Stimulated activated naive CD4-positive, alpha-beta T cell (primary cell): ENCODE measurements around the gene C4orf33.

ENCODE experiments used
- DNase-seq, 6 experiments: peaks; one replicate each; lab custom pipeline; 2025; lab: John Stamatoyannopoulos, UW

Gene C4orf33

DNA sequence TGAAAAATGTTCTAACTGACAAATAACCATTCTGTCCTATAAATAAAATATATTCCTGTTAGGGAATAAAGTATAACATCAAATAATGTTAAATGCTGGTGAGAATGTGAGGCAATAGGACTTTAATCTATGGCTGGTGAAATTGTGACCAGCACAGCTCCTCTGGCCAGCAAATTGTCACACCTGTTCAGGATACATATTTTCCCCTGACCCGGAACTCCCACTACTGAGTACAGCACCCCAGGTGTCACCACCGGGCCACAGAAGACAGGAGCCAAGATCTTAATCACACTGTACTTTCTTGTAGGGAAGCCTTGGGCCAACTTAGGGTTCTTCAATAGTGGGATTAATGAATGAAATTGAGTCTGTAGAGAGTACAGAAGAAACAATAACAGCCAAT is 33.2 kb downstream of the C4orf33 start:
- no peak for DNase-seq

DNA sequence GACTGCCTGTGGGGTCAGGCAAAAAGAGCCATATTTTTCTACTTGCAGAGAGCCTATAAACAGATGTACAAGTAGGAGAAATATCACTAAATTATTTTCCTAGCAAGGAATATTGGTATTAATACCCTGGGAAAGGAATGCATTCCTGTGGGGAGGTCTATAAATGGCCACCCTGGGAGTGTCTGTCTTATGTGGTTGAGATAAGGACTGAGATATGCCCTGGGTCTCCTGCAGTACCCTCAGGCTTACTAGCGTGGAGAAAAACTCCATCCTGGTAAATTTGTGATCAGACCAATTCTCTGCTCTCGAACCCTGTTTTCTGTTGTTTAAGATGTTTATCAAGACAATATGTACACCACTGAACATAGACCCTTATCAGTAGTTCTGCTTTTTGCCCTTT is 35.4 kb downstream of the C4orf33 start:
- no peak for DNase-seq

DNA sequence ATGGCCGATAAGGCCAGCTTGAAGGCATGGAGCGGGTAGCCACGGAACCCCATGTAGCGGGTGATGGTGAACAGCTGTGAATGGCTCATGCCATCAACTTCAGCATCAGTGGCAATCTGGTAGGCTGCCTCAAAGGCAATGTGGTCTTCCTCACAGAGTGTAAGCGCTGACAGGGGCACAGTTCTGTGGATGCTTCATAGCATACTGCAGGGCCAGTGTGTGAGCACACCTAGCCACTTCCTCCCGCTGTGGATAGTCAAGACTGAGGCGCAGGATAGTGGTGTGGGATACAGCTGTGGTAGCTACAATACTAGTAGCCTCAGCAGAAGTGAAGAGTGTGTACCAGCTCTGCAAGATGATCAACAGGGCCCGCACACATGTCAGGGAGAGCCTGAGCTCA is 40.5 kb downstream of the C4orf33 start:
- DNase-seq = no peak

DNA sequence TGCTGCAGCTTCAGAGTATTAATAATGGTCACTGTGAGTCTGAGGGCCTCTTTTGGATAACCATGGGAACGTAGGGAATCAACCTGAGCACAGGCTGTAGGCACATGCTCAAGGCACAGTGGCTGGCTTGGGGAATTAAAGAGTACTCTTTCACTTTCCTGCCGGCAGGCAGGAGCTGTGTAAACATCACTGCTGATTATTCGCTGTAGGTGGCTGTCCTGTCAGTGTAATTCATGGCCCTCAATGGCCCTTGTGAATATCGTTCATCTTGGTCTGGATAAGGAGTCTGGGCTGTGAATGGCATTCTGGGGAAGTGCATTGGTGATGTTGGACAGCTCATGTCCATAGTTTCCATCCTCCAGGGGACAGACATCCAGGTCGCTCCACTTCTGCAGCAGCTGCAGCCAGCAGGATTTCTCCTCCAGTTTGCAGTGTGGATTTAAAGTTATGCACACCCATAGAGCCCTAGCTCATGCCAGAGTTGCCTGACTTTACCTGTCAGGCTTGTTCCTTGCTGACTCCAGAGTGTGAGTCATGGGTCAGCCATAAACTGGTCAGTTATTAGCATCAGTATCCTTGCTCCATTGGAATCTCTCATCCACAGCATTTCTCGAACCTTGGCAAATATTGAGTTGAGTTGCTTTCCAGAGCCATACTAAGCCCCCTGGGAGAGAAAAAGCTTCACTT is 43.0 kb downstream of the C4orf33 start:
- no peak for DNase-seq

DNA sequence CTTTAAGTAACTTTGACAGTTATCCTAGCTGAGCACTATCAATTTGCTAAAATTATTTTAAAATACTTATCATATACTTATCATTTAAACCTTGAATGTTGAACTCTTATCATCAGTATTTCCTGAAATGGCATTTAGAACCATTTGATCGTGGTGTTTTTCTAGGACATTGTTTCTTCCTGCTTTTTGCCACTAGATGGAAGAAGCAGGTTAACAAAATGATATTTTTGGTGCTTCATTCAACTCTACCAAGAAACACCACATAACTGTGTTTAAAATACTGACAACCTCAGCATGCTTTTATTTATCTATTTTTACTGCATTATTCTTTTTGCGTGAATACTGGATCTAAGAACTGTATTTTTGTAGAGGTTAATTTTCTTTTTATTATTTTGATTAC is 44.6 kb downstream of the C4orf33 start:
- no peak for DNase-seq

DNA sequence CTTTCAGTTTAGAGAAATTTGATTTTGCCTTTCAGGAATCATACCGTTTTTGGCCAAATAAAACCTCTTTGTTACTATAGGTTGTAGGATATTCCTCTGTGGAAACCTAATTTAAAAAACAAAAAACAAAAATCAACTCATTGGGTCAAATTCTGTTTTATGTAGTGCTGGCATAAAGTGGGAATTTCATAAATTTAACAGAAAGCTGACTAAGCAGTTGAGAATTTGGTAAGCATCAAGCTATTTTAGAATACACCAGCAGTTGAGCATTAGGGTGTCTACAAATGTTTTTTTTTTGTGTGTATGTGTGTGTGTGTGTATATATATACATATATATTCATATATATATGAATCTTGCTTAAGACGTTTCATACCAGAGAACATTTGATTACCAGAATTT is 47.4 kb downstream of the C4orf33 start:
- no peak for DNase-seq

DNA sequence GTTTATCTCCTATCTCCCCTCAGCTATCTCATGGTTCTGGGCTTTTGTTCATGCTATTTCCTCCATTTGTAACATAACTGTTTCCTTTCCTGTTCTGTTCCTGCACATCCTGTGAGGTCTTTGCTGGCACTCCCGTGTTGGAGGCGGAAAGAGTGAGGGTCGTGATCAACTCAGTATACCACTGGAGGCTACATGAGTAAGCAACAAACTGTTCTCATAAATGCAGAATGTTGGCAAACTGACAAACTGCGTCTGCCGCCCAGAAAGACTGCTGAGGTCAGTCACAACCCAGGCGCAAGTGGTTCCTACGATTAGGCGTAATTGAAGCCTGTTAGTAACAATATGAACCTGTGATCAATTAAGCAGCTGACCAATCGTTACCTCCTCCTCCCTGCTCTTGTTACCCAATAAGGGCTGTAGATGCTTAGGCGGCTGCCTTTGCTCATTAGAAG is 48.8 kb downstream of the C4orf33 start:
- DNase-seq = no peak

DNA sequence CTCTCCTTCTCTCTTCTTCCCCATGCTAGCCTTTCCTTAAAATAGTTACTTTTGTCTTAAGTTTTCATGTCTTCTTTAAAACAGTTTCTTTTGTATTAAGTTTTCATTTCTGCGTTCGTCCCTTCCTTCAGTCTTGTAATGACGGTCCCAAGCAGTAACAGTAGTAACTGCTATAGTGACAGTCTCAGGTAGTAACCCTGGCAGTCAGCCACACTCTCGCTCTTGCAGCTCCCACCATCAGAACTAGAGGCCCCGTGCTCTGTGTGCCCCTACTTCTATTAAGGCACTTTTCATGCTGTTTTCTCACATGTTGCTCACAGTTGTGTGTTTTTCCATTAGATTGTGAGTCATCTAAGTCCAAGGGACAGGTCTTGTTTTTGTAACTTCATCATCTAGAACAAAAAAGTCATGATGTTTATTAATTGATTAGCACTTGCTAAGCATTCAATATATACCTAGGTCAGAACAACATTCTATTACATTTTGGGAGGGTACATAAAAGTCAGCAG is 49.3 kb downstream of the C4orf33 start:
- DNase-seq = no peak

DNA sequence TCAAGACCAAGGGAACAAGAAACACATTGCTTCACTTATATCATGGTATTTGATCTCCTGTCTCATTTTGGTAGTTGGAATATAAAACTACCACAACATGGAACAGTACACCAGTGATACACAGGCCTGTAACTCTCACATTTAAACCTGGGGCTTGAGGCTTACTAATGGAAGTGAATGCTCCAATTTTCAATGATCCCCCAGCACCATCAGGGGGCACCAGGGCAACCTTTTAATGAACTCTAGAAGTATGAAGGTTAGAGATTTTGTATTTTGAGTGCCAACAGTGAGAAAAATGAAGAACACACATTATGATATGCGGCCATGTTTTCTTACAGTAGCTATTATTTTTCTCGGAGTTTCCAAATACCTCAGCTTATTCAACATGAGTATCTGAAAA is 50.7 kb downstream of the C4orf33 start:
- no peak for DNase-seq

DNA sequence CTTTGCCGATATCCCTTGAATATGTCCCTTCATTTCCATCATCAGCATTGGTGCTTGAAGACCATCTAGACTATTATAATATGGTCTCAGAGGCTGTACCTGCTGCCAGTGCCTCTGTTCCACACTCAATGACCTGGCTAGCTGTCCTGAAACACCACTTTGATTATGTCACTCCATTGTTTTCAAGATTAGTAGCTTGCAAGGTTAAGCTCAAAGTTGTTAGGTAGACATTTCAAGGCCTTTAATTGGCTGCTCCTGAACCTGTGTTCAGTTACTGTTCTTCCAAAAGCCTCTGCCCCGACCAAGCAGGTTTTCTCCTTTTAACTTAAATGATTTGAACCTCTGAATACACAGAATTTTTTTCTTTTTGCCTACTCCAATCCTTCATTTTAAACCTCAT is 52.9 kb downstream of the C4orf33 start:
- no peak for DNase-seq

DNA sequence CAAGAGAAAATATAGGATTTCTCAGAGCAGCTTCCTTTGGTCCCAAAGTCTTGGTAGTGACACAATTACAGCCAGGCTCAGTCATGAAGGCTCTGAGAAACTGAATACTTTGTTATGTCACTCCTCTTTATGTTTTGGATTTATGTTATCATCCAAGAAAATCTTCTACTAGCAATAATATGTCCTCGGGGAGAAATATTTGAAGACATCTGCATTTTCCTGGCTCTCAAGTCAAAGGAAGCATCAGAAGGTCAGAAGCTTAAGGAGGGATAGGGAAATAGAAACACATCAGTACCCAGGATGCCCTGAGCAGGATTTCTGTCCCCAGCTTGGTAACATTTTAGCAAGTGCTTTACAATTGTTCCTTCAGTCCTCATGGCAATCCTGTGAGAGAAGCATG is 54.0 kb downstream of the C4orf33 start:
- no peak for DNase-seq

DNA sequence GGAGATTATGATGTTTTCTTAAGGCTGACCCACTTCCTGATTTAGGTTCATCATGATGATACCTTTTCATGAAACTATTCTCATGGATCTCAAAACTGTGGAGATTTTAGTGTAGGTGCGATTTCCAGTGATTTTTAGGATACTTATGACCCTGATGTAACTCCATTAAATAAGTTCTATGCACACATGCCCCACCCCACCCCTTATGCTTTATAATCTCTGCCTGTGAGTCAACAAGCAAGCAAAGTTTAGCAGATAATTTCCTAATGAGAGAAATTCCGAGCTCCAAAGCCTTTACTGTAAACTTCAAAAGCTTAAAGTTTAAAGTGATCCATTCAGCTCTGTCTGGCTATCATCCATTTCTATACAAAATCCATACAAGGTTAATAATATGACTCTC is 56.4 kb downstream of the C4orf33 start:
- DNase-seq = no peak

DNA sequence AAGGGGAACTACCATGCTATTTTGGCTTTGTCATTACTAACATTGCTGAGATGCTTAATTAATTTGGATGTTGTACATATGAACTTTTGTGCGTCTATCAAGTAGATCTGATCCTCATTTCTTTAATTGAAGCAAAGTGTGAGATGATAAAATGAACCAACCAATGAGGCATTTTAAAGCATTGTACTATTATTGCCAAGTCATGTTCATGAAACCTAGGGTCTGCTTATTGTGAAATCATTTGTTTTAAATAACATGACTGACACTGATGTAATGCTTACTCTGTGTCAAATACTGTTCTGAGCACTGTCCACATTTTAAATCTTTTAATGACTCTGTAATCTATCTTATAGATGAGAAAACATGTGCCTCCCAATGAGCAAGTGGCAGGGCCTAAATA is 57.7 kb downstream of the C4orf33 start:
- DNase-seq = no peak

DNA sequence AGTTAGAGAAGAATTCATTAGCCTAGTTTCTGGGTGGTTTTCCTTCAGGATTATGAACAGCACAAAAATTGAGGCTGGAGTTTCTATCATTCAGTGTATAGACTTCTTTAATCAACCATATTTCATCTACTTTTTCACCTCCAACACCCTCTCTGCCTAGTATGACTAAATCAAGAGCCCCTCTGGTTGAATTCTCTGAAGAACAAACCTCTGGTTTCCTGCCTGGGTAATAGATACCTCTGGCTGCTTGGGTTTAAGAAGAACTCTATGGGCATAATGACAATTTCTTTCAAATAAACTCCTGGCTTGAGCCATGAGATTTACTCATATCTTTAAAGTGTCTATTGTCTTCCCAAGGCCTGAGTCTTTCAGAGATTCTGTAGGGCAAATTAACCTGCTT is 66.5 kb downstream of the C4orf33 start:
- DNase-seq = no peak

DNA sequence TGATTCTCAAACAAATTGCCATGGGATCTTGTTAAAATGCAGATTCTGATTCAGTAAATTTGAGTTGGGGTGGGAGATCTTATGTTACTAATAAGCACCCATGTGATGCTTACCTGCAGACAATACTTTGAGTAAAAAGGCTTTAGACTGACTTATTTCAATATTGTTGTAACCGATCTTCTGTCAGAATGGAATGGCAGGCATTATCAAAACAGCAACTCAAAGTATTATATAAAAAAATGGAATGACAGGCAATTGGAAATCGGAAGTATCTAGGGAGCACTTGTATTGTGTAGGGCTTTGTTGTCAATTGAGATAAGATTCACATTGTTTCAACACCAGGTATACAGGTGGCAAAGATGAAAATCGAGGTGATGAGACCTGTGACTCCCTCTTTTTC is 67.5 kb downstream of the C4orf33 start:
- no peak for DNase-seq

DNA sequence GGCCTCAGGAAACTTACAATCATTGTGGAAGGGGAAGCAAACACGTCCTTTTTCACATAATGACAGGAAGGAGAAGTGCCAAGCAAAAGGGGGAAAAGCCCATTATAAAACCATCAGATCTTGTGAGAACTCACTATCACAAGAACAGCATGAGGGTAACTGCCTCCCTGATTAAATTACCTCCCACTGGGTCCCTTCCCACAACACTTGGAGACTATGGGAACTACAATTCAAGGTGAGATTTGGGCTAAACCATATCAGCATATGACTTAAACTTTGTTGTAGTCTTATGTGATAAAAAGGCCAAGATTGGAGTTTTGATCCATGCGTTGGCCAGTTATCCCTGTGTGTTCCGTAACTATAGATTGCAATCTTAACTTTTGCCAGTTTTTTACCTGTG is 68.3 kb downstream of the C4orf33 start:
- no peak for DNase-seq
